ENCODE data around the gene P2RY14. TPM values are rescaled to one million over a fixed set of nuclear protein-coding genes. Genes with fewer than 3 reads are reported as not detected.
"Not testable (repeated sequence)": the region's sequence is repeated elsewhere in the genome, so short reads cannot be mapped to it uniquely, and the experiment has no call there.

Gene P2RY14
- total and polyA plus RNA-seq, 2 experiments from 2014 or later = not detected

DNA sequence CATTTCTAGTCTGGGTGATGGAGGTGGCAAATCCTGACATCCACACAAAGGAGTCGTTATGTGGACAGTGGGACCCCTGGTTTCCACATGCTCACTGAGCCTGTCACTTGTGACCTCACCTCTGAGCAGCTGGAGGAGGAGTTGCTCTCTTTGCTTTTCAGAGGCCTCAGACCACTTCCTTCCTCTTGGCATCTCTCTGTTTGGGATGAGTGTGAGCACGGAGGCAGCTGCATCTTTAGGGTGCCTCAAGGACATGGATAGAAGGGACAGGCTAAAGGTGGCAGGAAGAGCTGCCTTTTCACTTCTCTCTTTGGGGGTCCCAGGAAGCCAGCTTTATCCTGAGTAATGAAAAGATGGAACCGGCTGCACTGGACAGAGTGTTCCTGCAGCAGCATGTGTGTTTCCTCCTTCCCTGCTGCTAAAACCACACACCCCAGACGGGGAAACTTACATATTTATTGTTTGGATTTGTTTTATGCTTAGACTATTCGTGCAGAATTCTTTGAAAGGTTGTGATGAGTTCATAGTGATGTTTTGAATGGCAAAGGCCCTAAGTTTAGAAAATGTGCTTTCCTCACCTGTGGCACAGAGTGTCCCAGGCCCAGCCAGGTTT lies 107.1 kb downstream of the P2RY14 start:
- DNase-seq = no peak
- in situ Hi-C loops (cut with MboI) = no loop called here

DNA sequence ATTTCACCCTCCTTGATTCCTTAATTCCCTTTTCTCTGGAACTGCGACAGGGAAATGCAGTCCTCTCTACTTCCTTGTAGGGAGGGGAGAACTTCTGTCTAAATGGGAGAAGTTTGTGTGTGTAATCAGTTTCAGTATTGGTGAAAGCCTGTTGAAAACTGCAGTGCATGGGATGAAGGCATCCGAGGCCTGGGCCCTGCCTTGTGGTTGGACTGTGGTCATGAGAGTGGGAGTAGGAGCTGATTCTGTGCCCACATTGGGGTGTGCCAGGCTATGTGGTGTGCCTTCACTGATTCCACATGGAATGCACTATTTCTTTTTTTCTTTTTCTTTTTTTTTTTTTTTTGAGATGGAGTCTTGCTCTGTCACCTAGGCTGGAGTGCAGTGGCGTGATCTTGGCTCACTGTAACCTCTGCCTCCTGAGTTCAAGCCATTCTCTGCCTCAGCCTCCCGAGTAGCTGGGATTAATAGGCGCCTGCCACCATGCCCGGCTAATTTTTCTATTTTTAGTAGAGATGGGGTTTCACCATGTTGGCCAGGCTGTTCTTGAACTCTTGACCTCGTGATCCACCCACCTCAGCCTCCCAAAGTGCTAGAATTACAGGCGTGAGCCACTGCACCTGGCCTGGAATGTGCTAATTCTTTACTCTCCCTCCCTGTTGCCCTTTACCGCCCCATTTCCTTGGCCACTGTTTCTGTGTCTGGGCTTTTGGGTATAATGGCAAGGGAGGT lies 108.2 kb downstream of the P2RY14 start:
- peak; percentile 30 for DNase-seq

More for the DNA sequence above, 107.1 kb downstream of the P2RY14 start:
- Histone ChIP-seq H3F3A (ENCODE audit: insufficient read depth) (no peaks in the 10 kb centered on the region), H3K9me3 (ENCODE audit: low read depth) (no peaks in the 10 kb centered on the region), H3K4me2 (ENCODE audit: unreplicated experiment) (no peak overlapping the region), H3K9ac (no peak overlapping the region), H2AFZ (no peak overlapping the region), H4K20me1 (ENCODE audit: insufficient read depth) (no peaks in the 10 kb centered on the region), H3K4me1 (ENCODE audit: insufficient read depth) (no peaks in the 10 kb centered on the region), H3K9me2 (ENCODE audit: insufficient read depth) (no peaks in the 10 kb centered on the region), H3K4me3 (no peak overlapping the region), H3K36me3 (ENCODE audit: low read depth) (no peaks in the 10 kb centered on the region), H3K27me3 (replicated peaks; ENCODE audit: insufficient read depth) (no peaks in the 10 kb centered on the region), H3K27ac (no peak overlapping the region), H3K79me2 (ENCODE audit: insufficient read depth) (no peaks in the 10 kb centered on the region)
- TF ChIP-seq EZH2phosphoT487 (IDR thresholded peaks at IDR 0.05; ENCODE audit: insufficient read depth, low read depth) (no peak), EZH2 (IDR thresholded peaks at IDR 0.05; ENCODE audit: insufficient read depth, poor library complexity, severe bottlenecking) (no peak)
- WGBS, 2 experiments (ENCODE audit: low coverage in 1 of 2, low lambda C conversion rate in 2 of 2, missing lambda C conversion rate in 2 of 2) = 80 to 89% methylated on average over 5 of the region's 5 CpGs

DNA sequence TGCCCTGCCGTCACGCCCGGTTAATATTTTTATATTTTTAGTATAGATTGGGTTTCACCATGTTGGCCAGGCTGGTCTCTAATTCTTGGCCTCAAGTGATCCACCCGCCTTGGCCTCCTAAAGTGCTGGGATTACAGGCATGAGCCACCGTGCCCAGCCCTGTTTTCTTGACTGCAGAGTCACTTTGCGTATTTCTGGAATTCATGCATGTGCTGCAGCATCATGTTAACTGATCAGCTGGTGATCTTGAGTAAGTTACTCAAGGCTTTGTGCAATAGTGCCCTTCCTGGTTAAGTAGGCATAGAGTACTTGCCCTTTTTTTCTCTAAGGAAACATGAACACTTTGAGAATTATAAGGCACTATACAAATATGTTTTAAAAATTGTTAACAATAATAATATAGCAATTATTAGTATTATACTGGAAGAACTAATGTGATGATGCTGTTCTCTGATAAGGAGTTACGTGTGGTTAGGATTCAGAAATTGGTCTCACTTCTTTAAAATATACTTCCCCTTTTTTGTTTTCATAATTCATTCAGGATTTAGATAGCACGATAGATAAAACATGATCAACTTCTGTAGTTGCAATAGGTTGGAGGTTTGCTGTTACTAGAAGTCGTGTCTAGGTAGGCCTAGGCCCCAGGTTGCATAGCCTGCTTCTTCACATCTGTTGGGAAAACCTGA lies 108.9 kb downstream of the P2RY14 start:
- H3K27ac ChIP-seq = no peak overlapping the region
- H3K9ac ChIP-seq = no peak overlapping the region
- H3K9me3 ChIP-seq (ENCODE audit: low read depth) = no peaks in the 10 kb centered on the region
- DNase-seq = peak; percentile 24
- no peaks in the 10 kb centered on the region for H3K4me1 ChIP-seq (ENCODE audit: insufficient read depth)
- TF ChIP-seq EZH2phosphoT487 (IDR thresholded peaks at IDR 0.05; ENCODE audit: insufficient read depth, low read depth) (no peak), EZH2 (IDR thresholded peaks at IDR 0.05; ENCODE audit: insufficient read depth, poor library complexity, severe bottlenecking) (no peak)
- in situ Hi-C loops (cut with MboI) = loop anchor here (5.0 to 10.0 kb wide), 2 partner anchors 55 to 108 kb away; partner anchors contain the start of gene P2RY14
- no peaks in the 10 kb centered on the region for H3K79me2 ChIP-seq (ENCODE audit: insufficient read depth)
- H3F3A ChIP-seq (ENCODE audit: insufficient read depth) = no peaks in the 10 kb centered on the region
- no peak overlapping the region for H2AFZ ChIP-seq
- no peak overlapping the region for H3K4me3 ChIP-seq
- no peaks in the 10 kb centered on the region for H4K20me1 ChIP-seq (ENCODE audit: insufficient read depth)
- no peaks in the 10 kb centered on the region for H3K27me3 ChIP-seq (replicated peaks; ENCODE audit: insufficient read depth)
- H3K4me2 ChIP-seq (ENCODE audit: unreplicated experiment) = no peak overlapping the region
- 95 to 96% methylated on average over 9 of the region's 9 CpGs for WGBS, 2 experiments (ENCODE audit: low coverage in 1 of 2, low lambda C conversion rate in 2 of 2, missing lambda C conversion rate in 2 of 2)
- H3K36me3 ChIP-seq (ENCODE audit: low read depth) = no peaks in the 10 kb centered on the region
- H3K9me2 ChIP-seq (ENCODE audit: insufficient read depth) = no peaks in the 10 kb centered on the region

More for the DNA sequence above, 108.2 kb downstream of the P2RY14 start:
- H4K20me1 ChIP-seq (ENCODE audit: insufficient read depth); H3K27ac ChIP-seq; H3K27me3 ChIP-seq (replicated peaks; ENCODE audit: insufficient read depth); H3K9ac ChIP-seq; H3K4me1 ChIP-seq (ENCODE audit: insufficient read depth); H3K9me2 ChIP-seq (ENCODE audit: insufficient read depth); H2AFZ ChIP-seq; H3K79me2 ChIP-seq (ENCODE audit: insufficient read depth); H3K9me3 ChIP-seq (ENCODE audit: low read depth); H3K4me3 ChIP-seq; H3K4me2 ChIP-seq (ENCODE audit: unreplicated experiment); H3F3A ChIP-seq (ENCODE audit: insufficient read depth); H3K36me3 ChIP-seq (ENCODE audit: low read depth): not testable (repeated sequence)
- 83 to 85% methylated on average over 9 of the region's 9 CpGs for WGBS, 2 experiments (ENCODE audit: low coverage in 1 of 2, low lambda C conversion rate in 2 of 2, missing lambda C conversion rate in 2 of 2)
- in situ Hi-C loops (cut with MboI) = loop anchor here (5.0 to 10.0 kb wide), 2 partner anchors 55 to 107 kb away; partner anchors contain the start of gene P2RY14

DNA sequence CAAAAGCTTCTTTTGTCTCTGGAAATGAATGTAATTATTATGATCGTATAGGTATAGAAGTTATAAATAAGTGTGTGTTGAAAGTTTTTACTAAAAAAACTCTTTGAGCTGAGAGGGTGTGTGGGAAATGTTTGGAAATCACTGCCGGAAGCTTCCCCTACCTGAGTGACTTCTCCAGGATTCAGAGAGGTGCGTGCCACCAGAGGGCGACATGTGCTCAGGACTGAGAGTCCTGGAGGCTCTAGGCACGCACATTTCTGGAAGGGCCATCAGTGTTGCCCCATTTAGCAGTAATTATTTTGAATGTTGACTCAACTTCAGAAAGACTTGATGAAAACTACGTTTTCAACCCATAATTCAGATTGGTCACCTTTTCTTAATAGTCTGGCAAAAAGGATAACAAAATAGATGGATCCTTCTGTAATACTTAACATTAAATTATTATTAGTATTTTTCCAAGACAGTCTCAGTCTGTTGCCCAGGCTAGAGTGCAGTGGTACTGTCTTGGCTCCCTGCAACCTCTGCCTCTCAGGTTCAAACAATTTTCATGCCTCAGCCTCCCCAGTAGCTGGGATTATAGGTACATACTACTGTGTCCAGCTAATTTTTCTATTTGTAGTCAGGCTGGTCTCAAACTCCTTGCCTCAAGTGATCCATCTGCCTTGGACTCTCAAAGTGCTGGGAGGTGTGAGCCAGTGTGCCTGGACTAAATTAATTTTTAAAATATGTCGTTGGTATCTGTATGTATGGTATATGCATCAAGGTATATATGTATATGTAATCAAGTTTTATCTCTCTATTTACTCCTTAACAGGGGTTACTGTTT lies 109.9 kb downstream of the P2RY14 start:
- in situ Hi-C loops (cut with MboI) = loop anchor here (5.0 to 10.0 kb wide), 2 partner anchors 56 to 109 kb away; partner anchors contain the start of gene P2RY14
- 7 to 10% methylated on average over 7 of the region's 7 CpGs for WGBS, 2 experiments (ENCODE audit: low coverage in 1 of 2, low lambda C conversion rate in 2 of 2, missing lambda C conversion rate in 2 of 2)

More for the DNA sequence above, 109.9 kb downstream of the P2RY14 start:
- Histone ChIP-seq H3K27me3 (replicated peaks; ENCODE audit: insufficient read depth) (no peaks in the 10 kb centered on the region), H2AFZ (no peak overlapping the region), H3K4me3 (no peak overlapping the region), H4K20me1 (ENCODE audit: insufficient read depth) (no peaks in the 10 kb centered on the region), H3K9me2 (ENCODE audit: insufficient read depth) (no peaks in the 10 kb centered on the region), H3F3A (ENCODE audit: insufficient read depth) (no peaks in the 10 kb centered on the region), H3K4me1 (ENCODE audit: insufficient read depth) (no peaks in the 10 kb centered on the region), H3K79me2 (ENCODE audit: insufficient read depth) (no peaks in the 10 kb centered on the region), H3K9me3 (ENCODE audit: low read depth) (no peaks in the 10 kb centered on the region), H3K36me3 (ENCODE audit: low read depth) (no peaks in the 10 kb centered on the region), H3K4me2 (ENCODE audit: unreplicated experiment) (no peak overlapping the region), H3K9ac (no peak overlapping the region), H3K27ac (no peak overlapping the region)
- DNase-seq = peak; percentile 83
- TF ChIP-seq EZH2 (IDR thresholded peaks at IDR 0.05; ENCODE audit: insufficient read depth, poor library complexity, severe bottlenecking) (no peak), EZH2phosphoT487 (IDR thresholded peaks at IDR 0.05; ENCODE audit: insufficient read depth, low read depth) (no peak)
